ENCODE measurements around the gene SLC6A8. TPM values are rescaled to one million over a fixed set of nuclear protein-coding genes. Genes with fewer than 3 reads are reported as not detected.

SLC6A8 gene
- total RNA-seq, 1 donor from 2014 or later = 57.9 TPM

DNA sequence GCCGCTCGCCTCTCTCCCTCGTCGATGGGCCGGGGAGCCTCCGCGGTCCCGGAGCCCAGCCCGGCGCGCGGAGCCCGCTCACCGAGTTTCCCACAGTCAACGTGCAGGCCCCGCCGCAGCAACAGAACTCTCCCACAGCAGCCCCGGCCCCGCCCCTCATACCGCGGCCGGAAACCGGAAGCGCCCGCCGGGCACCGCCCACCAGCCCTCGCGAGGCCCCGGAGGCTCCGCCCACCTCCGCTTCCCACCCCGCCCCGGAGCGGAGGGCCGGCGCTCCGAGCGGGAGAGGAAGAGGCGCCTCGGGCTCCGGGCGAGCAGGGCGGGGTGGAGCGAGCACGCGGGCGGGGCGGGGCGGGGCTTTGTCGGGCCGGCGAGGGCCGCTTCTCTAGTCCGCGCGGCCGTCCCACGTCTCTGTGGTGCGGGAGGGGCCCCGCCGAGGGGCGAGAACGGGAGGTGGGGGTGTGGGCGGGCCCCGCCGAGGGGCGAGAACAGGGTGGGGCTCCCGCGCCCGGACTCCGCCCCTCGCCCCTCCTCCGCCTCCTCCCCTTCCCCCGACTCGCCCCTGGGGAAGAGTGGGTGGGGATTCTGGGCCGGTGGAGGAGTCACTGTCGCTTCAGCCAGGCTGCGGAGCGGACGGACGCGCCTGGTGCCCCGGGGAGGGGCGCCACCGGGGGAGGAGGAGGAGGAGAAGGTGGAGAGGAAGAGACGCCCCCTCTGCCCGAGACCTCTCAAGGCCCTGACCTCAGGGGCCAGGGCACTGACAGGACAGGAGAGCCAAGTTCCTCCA, 36.7 kb downstream of the SLC6A8 start, which contains the start of the genes ABCD1 and BCAP31:
TSS of gene ABCD1 (plus strand) at position 605 of the 787 bp plus-strand sequence. CDS start 411 bp downstream, outside the sequence.
TSS of gene BCAP31 (minus strand) at position 136 of the 787 bp plus-strand sequence. CDS start 1,143 bp downstream, outside the sequence.
- no peaks in the 10 kb centered on the region for H3K27me3 ChIP-seq (ENCODE audit: insufficient read depth, low read length)
- peak within 1 kb of the TSS; percentile 66 for H3K4me3 ChIP-seq (ENCODE audit: insufficient read depth, low read depth, low read length)
- peak within 1 kb of the TSS; percentile 90 for H3K4me3 Mint-ChIP-seq (ENCODE audit: unreplicated experiment)
- H2AFZ ChIP-seq (ENCODE audit: low read depth, low read length) = peak within 1 kb of the TSS; percentile 52
- H3K27ac ChIP-seq (ENCODE audit: low read depth, low read length) = peak within 1 kb of the TSS; percentile 56
- H3K36me3 ChIP-seq (ENCODE audit: insufficient read depth, low read length) = peaks cover 4% of the 10 kb centered on the region
- no peaks in the 10 kb centered on the region for H3K36me3 Mint-ChIP-seq (ENCODE audit: low read depth, unreplicated experiment)
- H3K9ac ChIP-seq (ENCODE audit: low read length) = peak within 1 kb of the TSS; percentile 85
- no peaks in the 10 kb centered on the region for H3K9me3 ChIP-seq (ENCODE audit: insufficient read depth, low read depth, low read length)
- FAIRE-seq = no peak
- H3K79me2 ChIP-seq (ENCODE audit: insufficient read depth, low read length) = peaks cover 34% of the 10 kb centered on the region
- DNase-seq (ENCODE audit: low read depth) = peak; percentile 47
- H3K4me1 Mint-ChIP-seq (ENCODE audit: low read depth, unreplicated experiment) = peaks cover 6% of the 10 kb centered on the region
- no peak for TF ChIP-seq EZH2 (IDR thresholded peaks at IDR 0.05; ENCODE audit: insufficient read depth, low read length)
- TF ChIP-seq, protein P1, sequence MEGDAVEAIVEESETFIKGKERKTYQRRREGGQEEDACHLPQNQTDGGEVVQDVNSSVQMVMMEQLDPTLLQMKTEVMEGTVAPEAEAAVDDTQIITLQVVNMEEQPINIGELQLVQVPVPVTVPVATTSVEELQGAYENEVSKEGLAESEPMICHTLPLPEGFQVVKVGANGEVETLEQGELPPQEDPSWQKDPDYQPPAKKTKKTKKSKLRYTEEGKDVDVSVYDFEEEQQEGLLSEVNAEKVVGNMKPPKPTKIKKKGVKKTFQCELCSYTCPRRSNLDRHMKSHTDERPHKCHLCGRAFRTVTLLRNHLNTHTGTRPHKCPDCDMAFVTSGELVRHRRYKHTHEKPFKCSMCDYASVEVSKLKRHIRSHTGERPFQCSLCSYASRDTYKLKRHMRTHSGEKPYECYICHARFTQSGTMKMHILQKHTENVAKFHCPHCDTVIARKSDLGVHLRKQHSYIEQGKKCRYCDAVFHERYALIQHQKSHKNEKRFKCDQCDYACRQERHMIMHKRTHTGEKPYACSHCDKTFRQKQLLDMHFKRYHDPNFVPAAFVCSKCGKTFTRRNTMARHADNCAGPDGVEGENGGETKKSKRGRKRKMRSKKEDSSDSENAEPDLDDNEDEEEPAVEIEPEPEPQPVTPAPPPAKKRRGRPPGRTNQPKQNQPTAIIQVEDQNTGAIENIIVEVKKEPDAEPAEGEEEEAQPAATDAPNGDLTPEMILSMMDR (IDR thresholded peaks at IDR 0.05; ENCODE audit: insufficient read depth, low read depth, low read length) = no peak
- H3K27me3 Mint-ChIP-seq (ENCODE audit: low read depth, unreplicated experiment) = no peaks in the 10 kb centered on the region
- H3K27ac Mint-ChIP-seq (ENCODE audit: unreplicated experiment) = peak within 1 kb of the TSS; percentile 83
- H4K20me1 ChIP-seq (ENCODE audit: insufficient read depth, low read length) = peaks cover 27% of the 10 kb centered on the region
- H3K9me3 Mint-ChIP-seq (ENCODE audit: unreplicated experiment) = no peaks in the 10 kb centered on the region
- peak within 1 kb of the TSS; percentile 93 for H3K4me2 ChIP-seq (ENCODE audit: low read length)
- H3K4me1 ChIP-seq (ENCODE audit: insufficient read depth, low read length) = peaks cover 29% of the 10 kb centered on the region

DNA sequence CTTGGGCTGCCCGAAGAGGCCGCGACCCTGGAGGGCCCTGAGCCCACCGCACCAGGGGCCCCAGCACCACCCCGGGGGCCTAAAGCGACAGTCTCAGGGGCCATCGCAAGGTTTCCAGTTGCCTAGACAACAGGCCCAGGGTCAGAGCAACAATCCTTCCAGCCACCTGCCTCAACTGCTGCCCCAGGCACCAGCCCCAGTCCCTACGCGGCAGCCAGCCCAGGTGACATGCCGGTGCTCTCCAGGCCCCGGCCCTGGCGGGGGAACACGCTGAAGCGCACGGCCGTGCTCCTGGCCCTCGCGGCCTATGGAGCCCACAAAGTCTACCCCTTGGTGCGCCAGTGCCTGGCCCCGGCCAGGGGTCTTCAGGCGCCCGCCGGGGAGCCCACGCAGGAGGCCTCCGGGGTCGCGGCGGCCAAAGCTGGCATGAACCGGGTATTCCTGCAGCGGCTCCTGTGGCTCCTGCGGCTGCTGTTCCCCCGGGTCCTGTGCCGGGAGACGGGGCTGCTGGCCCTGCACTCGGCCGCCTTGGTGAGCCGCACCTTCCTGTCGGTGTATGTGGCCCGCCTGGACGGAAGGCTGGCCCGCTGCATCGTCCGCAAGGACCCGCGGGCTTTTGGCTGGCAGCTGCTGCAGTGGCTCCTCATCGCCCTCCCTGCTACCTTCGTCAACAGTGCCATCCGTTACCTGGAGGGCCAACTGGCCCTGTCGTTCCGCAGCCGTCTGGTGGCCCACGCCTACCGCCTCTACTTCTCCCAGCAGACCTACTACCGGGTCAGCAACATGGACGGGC, 37.5 kb downstream of the SLC6A8 start:
- no peak overlapping the region for H3K4me3 Mint-ChIP-seq (ENCODE audit: unreplicated experiment)
- peak overlapping the region; percentile 50 for H3K9ac ChIP-seq (ENCODE audit: low read length)
- no peak overlapping the region for H3K27ac Mint-ChIP-seq (ENCODE audit: unreplicated experiment)

More for the DNA sequence above, 37.5 kb downstream of the SLC6A8 start:
- Histone ChIP-seq H2AFZ (ENCODE audit: low read depth, low read length) (no peak overlapping the region), H3K4me2 (ENCODE audit: low read length) (peak overlapping the region; percentile 75), H3K4me3 (ENCODE audit: insufficient read depth, low read depth, low read length) (peak overlapping the region; percentile 44), H4K20me1 (ENCODE audit: insufficient read depth, low read length) (peaks cover 21% of the 10 kb centered on the region), H3K4me1 (ENCODE audit: insufficient read depth, low read length) (peaks cover 29% of the 10 kb centered on the region), H3K27ac (ENCODE audit: low read depth, low read length) (peak overlapping the region; percentile 19), H3K27me3 (ENCODE audit: insufficient read depth, low read length) (no peaks in the 10 kb centered on the region), H3K79me2 (ENCODE audit: insufficient read depth, low read length) (peaks cover 27% of the 10 kb centered on the region), H3K36me3 (ENCODE audit: insufficient read depth, low read length) (no peaks in the 10 kb centered on the region), H3K9me3 (ENCODE audit: insufficient read depth, low read depth, low read length) (no peaks in the 10 kb centered on the region)
- Mint-ChIP-seq H3K27me3 (ENCODE audit: low read depth, unreplicated experiment) (no peaks in the 10 kb centered on the region), H3K9me3 (ENCODE audit: unreplicated experiment) (no peaks in the 10 kb centered on the region), H3K36me3 (ENCODE audit: low read depth, unreplicated experiment) (no peaks in the 10 kb centered on the region), H3K4me1 (ENCODE audit: low read depth, unreplicated experiment) (peaks cover 6% of the 10 kb centered on the region)
- DNase-seq (ENCODE audit: low read depth) (no peak), FAIRE-seq (no peak)
- TF ChIP-seq, protein P1 (IDR thresholded peaks at IDR 0.05; ENCODE audit: insufficient read depth, low read depth, low read length) = no peak
- no peak for TF ChIP-seq EZH2 (IDR thresholded peaks at IDR 0.05; ENCODE audit: insufficient read depth, low read length)
